Nephron progenitor cell (in vitro differentiated cells): ENCODE measurements around the gene TBC1D22B.
"Not testable (repeated sequence)": the region's sequence is repeated elsewhere in the genome, so short reads cannot be mapped to it uniquely, and the experiment has no call there.

Experiments used
- DNase-seq: peaks from one replicate; pipeline ENCODE4 v3.0.0; 2021
- H3K27ac Mint-ChIP-seq: 2 replicates; pipeline ENCODE4 v1.8.0; 2021; ENCODE audit warnings: mild to moderate bottlenecking, moderate library complexity, mixed read lengths
- H3K27me3 Mint-ChIP-seq: 2 replicates; pipeline ENCODE4 v1.8.0; 2021; ENCODE audit warnings: mild to moderate bottlenecking, low read depth, mixed read lengths; ENCODE audit not compliant: poor library complexity
- H3K36me3 Mint-ChIP-seq: 2 replicates; pipeline ENCODE4 v1.8.0; 2021; ENCODE audit warnings: low read depth, mixed read lengths
- H3K4me1 Mint-ChIP-seq: 2 replicates; pipeline ENCODE4 v1.8.0; 2021; ENCODE audit warnings: mixed read lengths
- H3K4me3 Mint-ChIP-seq: 2 replicates; pipeline ENCODE4 v1.8.0; 2021; ENCODE audit warnings: mild to moderate bottlenecking, moderate library complexity, mixed read lengths
- H3K9me3 Mint-ChIP-seq: 2 replicates; pipeline ENCODE4 v1.8.0; 2021; ENCODE audit warnings: mild to moderate bottlenecking, moderate library complexity, mixed read lengths
- TF ChIP-seq, protein P1 (sequence below): fragments of 200-600 bp; sonication (generic); IDR thresholded peaks from 2 replicates; pipeline ENCODE4 v1.5.0; 2021; ENCODE audit warnings: antibody characterized with exemption

The TBC1D22B gene

DNA sequence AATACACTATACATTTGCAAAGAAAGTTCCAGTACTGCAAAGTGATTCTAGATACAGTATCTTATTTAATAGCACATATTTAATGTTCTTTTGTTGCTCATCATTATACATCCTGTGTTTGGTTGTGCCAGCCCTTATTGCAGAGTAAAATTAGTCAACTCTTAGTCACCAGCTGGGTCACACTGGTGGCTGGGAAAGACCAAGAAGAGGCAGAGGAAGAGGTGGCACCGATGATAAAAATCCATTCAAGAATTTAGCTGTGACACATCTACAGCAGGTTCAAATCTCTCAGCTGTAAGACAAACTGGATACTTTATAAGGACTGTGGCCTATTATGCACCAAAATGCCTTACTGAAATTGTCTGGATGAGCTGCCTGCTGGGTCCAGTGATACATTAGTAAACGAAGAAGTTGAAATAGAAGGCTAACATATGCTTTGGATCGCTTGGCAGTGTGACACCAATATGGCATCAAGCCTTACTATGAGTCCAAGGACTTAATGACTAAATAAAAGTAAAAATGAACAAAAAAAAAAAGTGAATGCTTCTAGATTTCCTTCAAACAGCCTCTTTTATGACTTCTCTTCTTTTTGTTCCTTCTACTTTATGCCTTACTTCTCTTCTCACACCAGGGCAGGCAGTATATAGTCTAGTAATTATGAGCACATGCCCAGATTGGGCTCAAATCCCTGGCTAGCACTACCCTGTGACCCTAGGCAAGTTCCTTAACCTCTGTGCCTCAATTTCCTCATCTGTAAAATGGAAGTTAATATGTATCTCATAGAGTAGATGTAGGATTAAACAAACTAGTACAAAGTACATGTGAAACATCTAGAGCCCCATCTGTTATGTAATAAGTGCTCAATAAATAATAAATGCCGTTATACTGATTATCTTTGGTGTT is 66.8 kb downstream of the TBC1D22B start:
- Mint-ChIP-seq H3K9me3 (no peaks in the 10 kb centered on the region), H3K27ac (no peak overlapping the region), H3K4me3 (no peak overlapping the region), H3K27me3 (peaks cover 2% of the 10 kb centered on the region), H3K4me1 (no peaks in the 10 kb centered on the region), H3K36me3 (peaks cover 19% of the 10 kb centered on the region)
- TF ChIP-seq, protein P1, sequence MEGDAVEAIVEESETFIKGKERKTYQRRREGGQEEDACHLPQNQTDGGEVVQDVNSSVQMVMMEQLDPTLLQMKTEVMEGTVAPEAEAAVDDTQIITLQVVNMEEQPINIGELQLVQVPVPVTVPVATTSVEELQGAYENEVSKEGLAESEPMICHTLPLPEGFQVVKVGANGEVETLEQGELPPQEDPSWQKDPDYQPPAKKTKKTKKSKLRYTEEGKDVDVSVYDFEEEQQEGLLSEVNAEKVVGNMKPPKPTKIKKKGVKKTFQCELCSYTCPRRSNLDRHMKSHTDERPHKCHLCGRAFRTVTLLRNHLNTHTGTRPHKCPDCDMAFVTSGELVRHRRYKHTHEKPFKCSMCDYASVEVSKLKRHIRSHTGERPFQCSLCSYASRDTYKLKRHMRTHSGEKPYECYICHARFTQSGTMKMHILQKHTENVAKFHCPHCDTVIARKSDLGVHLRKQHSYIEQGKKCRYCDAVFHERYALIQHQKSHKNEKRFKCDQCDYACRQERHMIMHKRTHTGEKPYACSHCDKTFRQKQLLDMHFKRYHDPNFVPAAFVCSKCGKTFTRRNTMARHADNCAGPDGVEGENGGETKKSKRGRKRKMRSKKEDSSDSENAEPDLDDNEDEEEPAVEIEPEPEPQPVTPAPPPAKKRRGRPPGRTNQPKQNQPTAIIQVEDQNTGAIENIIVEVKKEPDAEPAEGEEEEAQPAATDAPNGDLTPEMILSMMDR: no peak
- DNase-seq: no peak

DNA sequence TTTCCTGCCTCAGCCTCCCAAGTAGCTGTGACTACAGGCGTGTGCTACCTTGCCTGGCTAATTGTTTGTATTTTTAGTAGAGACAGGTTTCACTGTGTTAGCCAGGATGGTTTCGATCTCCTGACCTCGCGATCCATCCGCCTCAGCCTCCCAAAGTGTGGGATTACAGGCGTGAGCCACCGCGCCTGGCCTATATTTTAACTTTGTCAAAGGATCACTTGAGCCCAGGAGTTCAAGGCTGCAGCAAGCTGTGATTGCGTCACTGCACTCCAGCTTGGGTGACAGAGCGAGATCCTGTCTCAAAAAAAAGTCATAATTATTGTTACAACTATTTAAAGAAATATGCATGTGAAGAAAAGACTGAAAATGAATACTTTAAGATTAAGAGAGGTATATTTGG is 72.8 kb downstream of the TBC1D22B start:
- H3K4me3 Mint-ChIP-seq, H3K9me3 Mint-ChIP-seq, H3K27me3 Mint-ChIP-seq, DNase-seq, H3K27ac Mint-ChIP-seq, H3K4me1 Mint-ChIP-seq: not testable (repeated sequence)
- peaks cover 37% of the 10 kb centered on the region for H3K36me3 Mint-ChIP-seq

DNA sequence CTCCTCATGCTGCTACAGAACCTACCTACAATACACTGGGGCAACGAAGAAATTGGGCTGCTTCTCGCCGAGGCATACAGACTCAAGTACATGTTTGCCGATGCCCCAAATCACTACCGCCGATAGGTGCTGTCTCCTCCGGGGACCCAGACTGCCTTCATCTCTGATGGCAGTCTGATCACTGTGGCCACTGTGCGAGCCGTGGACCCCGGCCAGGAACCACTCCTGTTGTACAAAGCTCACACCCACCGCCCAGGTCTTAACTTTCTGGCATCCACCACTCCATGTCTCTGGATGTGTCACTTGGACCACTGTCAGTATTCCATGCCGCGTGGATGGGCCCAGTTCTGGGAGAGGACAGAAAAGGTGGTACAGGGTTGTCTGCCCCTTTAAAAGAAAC is 73.5 kb downstream of the TBC1D22B start:
- peaks cover 32% of the 10 kb centered on the region for H3K36me3 Mint-ChIP-seq

DNA sequence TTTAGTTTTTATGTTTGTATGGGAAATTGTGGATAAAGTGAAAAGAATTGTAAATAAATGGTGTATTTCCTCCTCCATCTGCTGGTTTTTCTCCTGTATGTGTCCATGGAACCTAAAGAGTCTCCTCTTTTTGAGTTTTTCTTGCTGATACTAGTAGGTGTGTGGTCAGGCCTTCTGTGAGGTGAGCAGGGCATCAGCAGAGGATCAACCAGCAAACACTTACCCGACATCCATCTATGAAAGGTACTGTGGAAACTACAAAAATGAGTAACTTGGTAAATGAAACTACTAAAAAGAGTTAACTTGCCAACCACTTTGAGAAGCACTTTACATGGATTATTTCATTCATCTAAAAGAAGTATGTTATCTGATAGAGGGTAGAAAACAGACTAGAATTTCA is 75.3 kb downstream of the TBC1D22B start:
- Mint-ChIP-seq H3K27me3 (peaks cover 3% of the 10 kb centered on the region), H3K4me1 (no peaks in the 10 kb centered on the region), H3K36me3 (peaks cover 22% of the 10 kb centered on the region), H3K27ac (no peak overlapping the region), H3K9me3 (no peaks in the 10 kb centered on the region), H3K4me3 (no peak overlapping the region)
- no peak for DNase-seq
- TF ChIP-seq, protein P1: no peak

More for the DNA sequence above, 73.5 kb downstream of the TBC1D22B start:
- no peak overlapping the region for H3K27ac Mint-ChIP-seq
- TF ChIP-seq, protein P1: no peak
- no peak for DNase-seq
- no peaks in the 10 kb centered on the region for H3K4me1 Mint-ChIP-seq
- H3K9me3 Mint-ChIP-seq: no peaks in the 10 kb centered on the region
- H3K4me3 Mint-ChIP-seq: no peak overlapping the region
- H3K27me3 Mint-ChIP-seq: peaks cover 2% of the 10 kb centered on the region

DNA sequence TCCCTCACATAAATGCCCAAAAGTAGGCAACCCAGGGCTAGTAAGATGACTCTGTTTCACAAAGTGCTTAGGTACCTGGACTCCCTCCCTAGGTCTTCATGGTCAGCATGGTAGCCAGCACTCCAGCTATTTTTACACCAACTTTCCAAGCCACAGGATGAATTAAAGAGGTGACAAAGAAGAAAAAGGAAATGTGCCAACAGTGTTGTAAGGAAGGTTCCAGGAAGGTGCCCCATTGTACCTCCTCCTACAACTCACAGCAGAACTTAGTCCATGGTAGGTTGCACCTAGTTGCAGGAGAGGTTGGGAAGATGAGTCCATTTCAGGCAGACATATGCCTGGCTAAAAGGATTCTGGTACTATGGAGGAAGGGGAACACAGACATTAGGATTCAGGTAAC is 76.5 kb downstream of the TBC1D22B start:
- Mint-ChIP-seq H3K4me1 (peaks cover 4% of the 10 kb centered on the region), H3K27ac (no peak overlapping the region), H3K9me3 (no peaks in the 10 kb centered on the region), H3K36me3 (peaks cover 21% of the 10 kb centered on the region), H3K4me3 (no peak overlapping the region), H3K27me3 (peaks cover 3% of the 10 kb centered on the region)
- DNase-seq: no peak
- TF ChIP-seq, protein P1: no peak

DNA sequence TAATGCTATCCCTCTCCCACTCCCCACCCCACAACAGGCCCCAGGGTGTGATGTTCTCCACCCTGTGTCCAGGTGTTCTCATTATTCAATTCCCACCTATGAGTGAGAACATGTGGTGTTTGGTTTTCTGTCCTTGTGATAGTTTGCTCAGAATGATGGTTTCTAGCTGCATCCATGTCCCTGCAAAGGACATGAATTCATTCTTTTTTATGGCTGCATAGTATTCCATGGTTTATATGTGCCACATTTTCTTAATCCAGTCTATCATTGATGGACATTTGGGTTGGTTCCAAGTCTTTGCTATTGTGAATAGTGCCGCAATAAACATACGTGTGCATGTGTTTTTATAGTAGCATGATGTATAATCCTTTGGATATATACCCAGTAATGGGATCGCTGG is 80.7 kb downstream of the TBC1D22B start:
- H3K4me1 Mint-ChIP-seq: peaks cover 16% of the 10 kb centered on the region

DNA sequence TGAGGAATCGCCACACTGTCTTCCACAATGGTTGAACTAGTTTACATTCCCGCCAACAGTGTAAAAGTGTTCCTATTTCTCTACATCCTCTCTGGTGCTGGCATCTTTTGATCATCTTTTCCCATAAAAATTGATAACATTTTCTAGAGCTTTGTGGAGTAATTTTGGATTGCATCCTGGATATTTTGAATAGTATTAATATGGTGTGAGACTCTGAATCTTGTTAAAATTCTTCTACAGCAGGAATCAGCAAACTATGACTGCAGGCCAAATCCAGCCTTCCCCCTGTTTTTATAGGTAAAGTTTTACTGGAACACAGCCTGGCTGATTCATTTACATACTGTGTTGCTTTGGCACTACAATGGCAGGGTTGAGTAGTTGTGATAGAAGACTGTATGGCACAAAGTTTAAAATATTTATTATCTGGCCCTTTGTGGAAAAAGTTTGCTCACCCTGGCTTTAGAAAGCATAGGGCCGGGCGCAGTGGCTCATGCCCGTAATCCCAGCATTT is 81.2 kb downstream of the TBC1D22B start:
- Mint-ChIP-seq H3K27ac (no peak overlapping the region), H3K9me3 (no peaks in the 10 kb centered on the region), H3K36me3 (no peaks in the 10 kb centered on the region), H3K4me3 (no peak overlapping the region), H3K4me1 (peaks cover 16% of the 10 kb centered on the region), H3K27me3 (peaks cover 21% of the 10 kb centered on the region)
- TF ChIP-seq, protein P1: no peak
- DNase-seq: no peak

More for the DNA sequence above, 80.7 kb downstream of the TBC1D22B start:
- peaks cover 16% of the 10 kb centered on the region for H3K27me3 Mint-ChIP-seq
- not testable (repeated sequence) for H3K27ac Mint-ChIP-seq, H3K36me3 Mint-ChIP-seq, H3K4me3 Mint-ChIP-seq, DNase-seq, H3K9me3 Mint-ChIP-seq
